Measurements from ENCODE around the gene OR10A3.

The OR10A3 gene

GRCh38 chr11:7910286-7910788 lies 31.2 kb downstream of the OR10A3 start:
- no peak for TF ChIP-seq CTCF (IDR thresholded peaks at IDR 0.05; ENCODE audit: low read depth, low read length)
- Histone ChIP-seq H3K9me3 (ENCODE audit: severe bottlenecking) (no peaks in the 10 kb centered on the region), H3K4me3 (ENCODE audit: low read depth, low read length) (no peak overlapping the region), H3K27ac (no peak overlapping the region), H3K27me3 (ENCODE audit: insufficient read depth, low read depth, severe bottlenecking) (no peaks in the 10 kb centered on the region), H3K36me3 (no peaks in the 10 kb centered on the region)
- no peak for DNase-seq

- no peak overlapping the region for H3K27ac ChIP-seq
- H3K4me3 ChIP-seq (ENCODE audit: low read depth, low read length): no peak overlapping the region
- no peaks in the 10 kb centered on the region for H3K9me3 ChIP-seq (ENCODE audit: severe bottlenecking)
- no peak for TF ChIP-seq CTCF (IDR thresholded peaks at IDR 0.05; ENCODE audit: low read depth, low read length)
- no peak for DNase-seq
- no peaks in the 10 kb centered on the region for H3K36me3 ChIP-seq
- H3K27me3 ChIP-seq (ENCODE audit: insufficient read depth, low read depth, severe bottlenecking): no peaks in the 10 kb centered on the region
These were observed 31.8 kb downstream of the OR10A3 start for GRCh38 chr11:7909585-7910285.

- no peaks in the 10 kb centered on the region for H3K36me3 ChIP-seq
- no peaks in the 10 kb centered on the region for H3K27me3 ChIP-seq (ENCODE audit: insufficient read depth, low read depth, severe bottlenecking)
- no peaks in the 10 kb centered on the region for H3K9me3 ChIP-seq (ENCODE audit: severe bottlenecking)
- no peak for DNase-seq
- no peak overlapping the region for H3K4me3 ChIP-seq (ENCODE audit: low read depth, low read length)
- TF ChIP-seq CTCF (IDR thresholded peaks at IDR 0.05; ENCODE audit: low read depth, low read length): no peak
- no peak overlapping the region for H3K27ac ChIP-seq
These were observed 34.4 kb downstream of the OR10A3 start for GRCh38 chr11:7907121-7907520.

- TF ChIP-seq CTCF (IDR thresholded peaks at IDR 0.05; ENCODE audit: low read depth, low read length): no peak
- Histone ChIP-seq H3K36me3 (no peaks in the 10 kb centered on the region), H3K9me3 (ENCODE audit: severe bottlenecking) (no peaks in the 10 kb centered on the region), H3K27ac (no peak overlapping the region), H3K27me3 (ENCODE audit: insufficient read depth, low read depth, severe bottlenecking) (no peaks in the 10 kb centered on the region), H3K4me3 (ENCODE audit: low read depth, low read length) (no peak overlapping the region)
- no peak for DNase-seq
These were observed 35.0 kb downstream of the OR10A3 start for GRCh38 chr11:7906481-7906880.

- no peak for DNase-seq
- Histone ChIP-seq H3K27ac (no peak overlapping the region), H3K4me3 (ENCODE audit: low read depth, low read length) (no peak overlapping the region)
These were observed 35.5 kb downstream of the OR10A3 start for GRCh38 chr11:7905961-7906429.

More at GRCh38 chr11:7905961-7906429, 35.5 kb downstream of the OR10A3 start:
- TF ChIP-seq CTCF (IDR thresholded peaks at IDR 0.05; ENCODE audit: low read depth, low read length): no peak
- no peaks in the 10 kb centered on the region for H3K27me3 ChIP-seq (ENCODE audit: insufficient read depth, low read depth, severe bottlenecking)
- no peaks in the 10 kb centered on the region for H3K9me3 ChIP-seq (ENCODE audit: severe bottlenecking)
- no peaks in the 10 kb centered on the region for H3K36me3 ChIP-seq

Measured in WERI-Rb-1 (cell line).